Retinal pigment epithelial cell (primary cell): ENCODE measurements around the gene PRH2.

ENCODE experiments used
- DNase-seq: peaks from one replicate; pipeline ENCODE4 v3.0.0-alpha.2; 2010; ENCODE audit warnings: low read depth
- H3K4me3 ChIP-seq: 2 replicates; pipeline ENCODE4 v1.5.1; 2011; ENCODE audit warnings: mild to moderate bottlenecking, low read length, control low read depth, moderate library complexity
- CTCF ChIP-seq: conservative IDR thresholded peaks from 2 replicates; pipeline ENCODE4 v1.5.1; 2011; ENCODE audit warnings: low read depth, low read length, control low read depth, inconsistent platforms

PRH2 gene

GRCh38 chr12:10939163-10939562 lies 10.1 kb downstream of the PRH2 start, which contains the start of gene TAS2R14:
TSS of gene TAS2R14 (minus strand) at chr12:10939263. CDS start at chr12:10939207, 56 bp downstream.
- no peak for DNase-seq
- TF ChIP-seq CTCF: no peak
- no peak within 1 kb of the TSS for H3K4me3 ChIP-seq

- no peak for TF ChIP-seq CTCF
Observed at GRCh38 chr12:10940389-10940788, 11.4 kb downstream of the PRH2 start.

GRCh38 chr12:10941369-10941768 lies 12.3 kb downstream of the PRH2 start:
- TF ChIP-seq CTCF: no peak
- no peak for DNase-seq
- H3K4me3 ChIP-seq: no peak overlapping the region

More at GRCh38 chr12:10940389-10940788, 11.4 kb downstream of the PRH2 start:
- no peak overlapping the region for H3K4me3 ChIP-seq
- DNase-seq: peak; percentile 14

GRCh38 chr12:10941916-10942607 lies 13.0 kb downstream of the PRH2 start:
- no peak for TF ChIP-seq CTCF
- DNase-seq: peak; percentile 14

GRCh38 chr12:10943167-10943566 lies 14.1 kb downstream of the PRH2 start:
- H3K4me3 ChIP-seq: no peak overlapping the region
- no peak for DNase-seq
- no peak for TF ChIP-seq CTCF

More at GRCh38 chr12:10941916-10942607, 13.0 kb downstream of the PRH2 start:
- no peak overlapping the region for H3K4me3 ChIP-seq

GRCh38 chr12:10952645-10953044 lies 23.6 kb downstream of the PRH2 start:
- no peak for TF ChIP-seq CTCF
- no peak for DNase-seq
- no peak overlapping the region for H3K4me3 ChIP-seq

GRCh38 chr12:10956085-10956484 lies 27.0 kb downstream of the PRH2 start:
- no peak overlapping the region for H3K4me3 ChIP-seq
- TF ChIP-seq CTCF: no peak
- DNase-seq: no peak
